Sigmoid colon (tissue), 7 donors: ENCODE measurements around the gene EGR1. TPM values are rescaled to one million over a fixed set of nuclear protein-coding genes. Genes with fewer than 3 reads are reported as not detected.

Experiments
- DNase-seq: peaks from one replicate; pipeline ENCODE4 v3.0.0-alpha.2; 2019
- H3K27ac ChIP-seq, 4 donors: fragments of 200-600 bp; sonication (generic); one replicate each; pipeline ENCODE4 v1.5.1; 2016 to 2019; ENCODE audit warnings: mild to moderate bottlenecking in 1 of 4
- H3K27me3 ChIP-seq, 3 donors: fragments of 200-600 bp; sonication (generic); one replicate each; pipeline ENCODE4 v1.5.1; 2019; ENCODE audit warnings: mild to moderate bottlenecking in 1 of 3
- H3K36me3 ChIP-seq, 4 donors: fragments of 200-600 bp; sonication (generic); one replicate each; pipeline ENCODE4 v1.5.1; 2016 to 2019
- H3K4me1 ChIP-seq, 4 donors: fragments of 200-600 bp; sonication (generic); one replicate each; pipeline ENCODE4 v1.5.1; 2017 to 2019
- H3K4me3 ChIP-seq, 4 donors: fragments of 200-600 bp; sonication (generic); one replicate each; pipeline ENCODE4 v1.5.1; 2017 to 2019; ENCODE audit warnings: mild to moderate bottlenecking in 2 of 4, moderate library complexity in 1 of 4
- H3K9me3 ChIP-seq, 4 donors: fragments of 200-600 bp in 3 of 4; sonication (generic) in 3 of 4; one replicate each; pipeline versions ENCODE4 v1.5.1 to v1.6.1; 2013 to 2019
- EP300 ChIP-seq, 4 donors: sonication (generic); formaldehyde crosslinking; IDR thresholded peaks; one replicate each; pipeline ENCODE4 v1.6.1; 2017; ENCODE audit warnings: antibody characterized with exemption in 4 of 4
- POLR2A ChIP-seq, 2 donors: fragments of 450-650 bp; IDR thresholded peaks; one replicate each; pipeline ENCODE4 v1.6.1; 2016; ENCODE audit warnings: antibody characterized with exemption in 2 of 2, mild to moderate bottlenecking in 2 of 2, moderate library complexity in 2 of 2
- POLR2AphosphoS5 ChIP-seq, 4 donors: sonication (generic); formaldehyde crosslinking; IDR thresholded peaks; one replicate each; pipeline ENCODE4 v1.6.1; 2017; ENCODE audit warnings: antibody characterized with exemption in 4 of 4
- WGBS, 2 donors: extraction: QIAGEN DNeasy Blood & Tissue Kit; methylation state at CpG; one replicate each; pipeline ENCODE4 v1.1.7; 2013; 5-methylcytosine and 5-hydroxymethylcytosine counted together
- intact Hi-C: fragments of 100-400 bp; cut with DNase I; formaldehyde crosslinking; loops from one replicate; pipeline ENCODE4 v1.15.1; 2023
- polyA plus RNA-seq, 3 donors: library from polyadenylated mRNA; stranded (reverse); fragments of 200-250 nt; gene quantifications; one replicate each; pipeline ENCODE4 v1.2.3, GENCODE V29; 2013
- total RNA-seq, 4 donors: library from RNA; depleted of rRNA; stranded (reverse); fragments of >200 nt; gene quantifications; one replicate each; pipeline ENCODE4 v1.1.0, GENCODE V29; 2016
- TF ChIP-seq, protein P1 (sequence below), 4 experiments: fragments of 450-650 bp in 3 of 4; fragments of 200-600 bp in 1 of 4; IDR thresholded peaks; one replicate each; pipeline ENCODE4 v1.5.1; 2016 to 2019; ENCODE audit warnings: antibody characterized with exemption in 4 of 4, mild to moderate bottlenecking in 3 of 4, moderate library complexity in 2 of 4
- donor health status: healthy with polysubstance abuse.
- donor health status: Bipolar disorder and iron deficiency.
- donor health status: healthy.

Gene EGR1
- total and polyA plus RNA-seq, 7 donors: 17.6 to 146 (median 69.1) TPM

DNA sequence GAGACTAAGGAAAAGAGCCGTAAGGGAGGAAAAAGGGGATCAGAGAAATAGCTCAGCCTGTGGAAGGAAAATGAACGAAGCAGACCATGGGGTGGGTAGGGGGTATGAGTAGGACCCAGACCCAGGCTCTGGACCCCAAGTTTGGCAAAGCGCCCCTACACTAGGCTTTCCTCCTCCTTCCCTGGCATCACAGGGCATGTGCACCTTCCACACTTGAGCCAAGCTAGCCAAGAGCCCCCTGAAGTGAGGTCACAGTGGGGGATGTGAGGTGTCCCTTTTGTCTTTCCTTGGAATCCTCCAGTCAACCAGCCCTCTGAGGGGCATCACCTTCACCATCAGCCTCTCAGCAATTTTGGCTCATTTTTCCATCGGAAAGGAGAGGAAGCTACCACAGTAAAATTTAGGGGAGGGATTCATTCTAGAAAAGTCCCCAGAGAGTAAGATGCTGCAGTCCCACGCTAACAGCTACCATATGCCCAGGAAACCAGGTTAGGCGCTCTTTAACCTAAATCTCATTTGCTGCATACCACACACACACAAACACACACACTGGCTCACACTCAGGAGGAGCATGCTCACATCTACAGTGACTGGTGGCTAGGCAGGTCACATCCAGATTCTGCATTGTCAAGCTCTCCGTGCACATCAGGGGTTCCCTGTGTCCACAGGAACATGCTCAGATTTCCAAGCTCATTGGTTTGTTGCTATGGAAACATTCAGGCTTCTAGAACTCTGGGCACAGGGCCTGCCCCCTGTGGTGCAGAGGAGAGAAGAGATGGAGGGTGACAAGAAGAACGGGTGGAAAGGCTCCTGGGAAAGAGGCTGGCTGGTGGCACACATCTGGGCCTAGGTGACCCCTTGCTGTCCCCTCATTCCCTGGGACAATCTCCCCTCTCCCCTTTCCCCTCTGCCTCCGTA, 16.5 kb upstream of the EGR1 start:
- no peak for DNase-seq
- Histone ChIP-seq H3K4me3 (no peak overlapping the region), H3K27ac (peak overlapping the region in 1 of 4 donors; percentile 51), H3K9me3 (no peaks in the 10 kb centered on the region), H3K4me1 (peaks cover 0 to 13% (median 11%) of the 10 kb centered on the region in 4 donors), H3K27me3 (no peaks in the 10 kb centered on the region), H3K36me3 (peaks cover 0 to 7% (median 0%) of the 10 kb centered on the region in 4 donors)
- 77 to 84% methylated on average over 9 of the region's 9 CpGs for WGBS, 2 donors
- intact Hi-C loops: no loop called here
- TF ChIP-seq POLR2A (IDR thresholded peaks at IDR 0.05) (no peak), POLR2AphosphoS5 (IDR thresholded peaks at IDR 0.05) (no peak)

DNA sequence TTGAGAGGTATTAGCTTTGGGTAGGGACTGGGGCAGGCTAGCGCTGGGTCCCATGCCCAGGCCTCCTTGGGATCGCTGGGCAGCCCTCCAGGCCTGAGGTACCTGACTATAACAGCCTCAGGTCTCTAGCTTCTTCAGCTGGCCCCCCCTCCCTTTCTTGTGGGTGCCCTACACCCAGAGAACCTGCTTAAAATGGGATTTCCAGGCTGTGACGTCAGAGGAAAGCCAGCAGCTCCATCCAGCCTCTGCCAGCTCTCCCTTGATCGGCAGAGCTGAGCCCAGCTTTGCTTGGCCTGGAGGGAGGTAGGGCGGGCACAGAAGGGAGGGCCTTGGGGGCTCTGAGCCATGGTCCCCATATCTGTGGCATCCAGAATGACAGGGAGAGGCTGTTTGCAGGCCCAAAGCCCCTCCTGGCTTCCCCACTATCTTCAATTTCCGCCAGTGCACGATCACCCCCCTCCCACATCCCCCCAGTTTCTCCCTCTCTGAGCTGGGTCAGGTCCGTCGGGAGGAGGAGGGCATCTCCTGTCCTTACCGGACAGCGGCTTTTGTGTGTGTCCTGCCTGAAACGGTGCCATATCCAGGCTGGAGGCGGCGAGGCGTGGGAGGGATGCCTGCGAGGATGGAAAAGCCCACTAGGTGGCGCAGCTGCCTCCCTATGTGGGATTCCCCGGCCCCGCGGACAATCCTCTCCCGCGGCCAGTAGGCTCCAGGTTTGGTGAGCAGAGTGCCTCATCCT, 15.6 kb upstream of the EGR1 start:
- peak; percentile 95 for DNase-seq
- no peaks in the 10 kb centered on the region for H3K27me3 ChIP-seq
- peaks cover 0 to 4% (median 0%) of the 10 kb centered on the region in 4 donors for H3K36me3 ChIP-seq
- WGBS, 2 donors: 20 to 23% methylated on average over 22 of the region's 22 CpGs
- peaks cover 0 to 13% (median 11%) of the 10 kb centered on the region in 4 donors for H3K4me1 ChIP-seq
- intact Hi-C loops: loop anchor here (1.0 kb wide), 1 partner anchor 54 kb away; no protein-coding TSS in a partner anchor
- H3K4me3 ChIP-seq: peak overlapping the region in 1 of 4 donors; percentile 18
- no peaks in the 10 kb centered on the region for H3K9me3 ChIP-seq
- peak overlapping the region in 2 of 4 donors; percentile 33 to 51 for H3K27ac ChIP-seq
- TF ChIP-seq EP300 (IDR thresholded peaks at IDR 0.05) (no peak), POLR2A (IDR thresholded peaks at IDR 0.05) (no peak), POLR2AphosphoS5 (IDR thresholded peaks at IDR 0.05) (peak in 2 of 4 donors; percentile 18 to 20)
- TF ChIP-seq, protein P1, sequence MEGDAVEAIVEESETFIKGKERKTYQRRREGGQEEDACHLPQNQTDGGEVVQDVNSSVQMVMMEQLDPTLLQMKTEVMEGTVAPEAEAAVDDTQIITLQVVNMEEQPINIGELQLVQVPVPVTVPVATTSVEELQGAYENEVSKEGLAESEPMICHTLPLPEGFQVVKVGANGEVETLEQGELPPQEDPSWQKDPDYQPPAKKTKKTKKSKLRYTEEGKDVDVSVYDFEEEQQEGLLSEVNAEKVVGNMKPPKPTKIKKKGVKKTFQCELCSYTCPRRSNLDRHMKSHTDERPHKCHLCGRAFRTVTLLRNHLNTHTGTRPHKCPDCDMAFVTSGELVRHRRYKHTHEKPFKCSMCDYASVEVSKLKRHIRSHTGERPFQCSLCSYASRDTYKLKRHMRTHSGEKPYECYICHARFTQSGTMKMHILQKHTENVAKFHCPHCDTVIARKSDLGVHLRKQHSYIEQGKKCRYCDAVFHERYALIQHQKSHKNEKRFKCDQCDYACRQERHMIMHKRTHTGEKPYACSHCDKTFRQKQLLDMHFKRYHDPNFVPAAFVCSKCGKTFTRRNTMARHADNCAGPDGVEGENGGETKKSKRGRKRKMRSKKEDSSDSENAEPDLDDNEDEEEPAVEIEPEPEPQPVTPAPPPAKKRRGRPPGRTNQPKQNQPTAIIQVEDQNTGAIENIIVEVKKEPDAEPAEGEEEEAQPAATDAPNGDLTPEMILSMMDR (IDR thresholded peaks at IDR 0.05): peak; percentile 96 to 98 (median 97)

DNA sequence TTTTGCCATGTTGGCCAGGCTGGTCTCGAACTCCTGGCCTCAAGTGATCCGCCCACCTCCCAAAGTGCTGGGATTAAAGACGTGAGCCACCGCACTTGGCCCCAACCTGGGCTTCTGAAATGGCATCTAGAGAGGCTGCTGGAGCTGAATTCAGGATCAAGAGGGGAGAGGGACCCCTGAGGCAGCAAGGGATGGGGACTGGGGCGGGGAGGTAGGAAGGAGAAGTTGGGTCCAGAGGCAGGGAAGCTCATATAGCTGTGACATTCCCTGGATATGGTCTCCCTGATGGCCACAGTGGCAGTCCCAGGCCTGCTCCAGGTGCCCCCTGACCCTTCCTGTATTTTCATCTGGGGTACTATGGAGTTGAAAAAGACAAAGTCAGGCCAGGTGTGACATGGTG, 14.3 kb upstream of the EGR1 start:
- H3K9me3 ChIP-seq: no peaks in the 10 kb centered on the region
- H3K4me1 ChIP-seq: peaks cover 0 to 13% (median 11%) of the 10 kb centered on the region in 4 donors
- no peak overlapping the region for H3K4me3 ChIP-seq
- peak; percentile 52 for DNase-seq
- no peaks in the 10 kb centered on the region for H3K27me3 ChIP-seq
- 92 to 93% methylated on average over 5 of the region's 5 CpGs for WGBS, 2 donors
- TF ChIP-seq EP300 (IDR thresholded peaks at IDR 0.05) (no peak), POLR2AphosphoS5 (IDR thresholded peaks at IDR 0.05) (no peak), POLR2A (IDR thresholded peaks at IDR 0.05) (no peak)
- TF ChIP-seq, protein P1 (IDR thresholded peaks at IDR 0.05): no peak
- intact Hi-C loops: loop anchor here (1.0 kb wide), 1 partner anchor 52 kb away; no protein-coding TSS in a partner anchor
- no peak overlapping the region for H3K27ac ChIP-seq
- H3K36me3 ChIP-seq: no peaks in the 10 kb centered on the region

DNA sequence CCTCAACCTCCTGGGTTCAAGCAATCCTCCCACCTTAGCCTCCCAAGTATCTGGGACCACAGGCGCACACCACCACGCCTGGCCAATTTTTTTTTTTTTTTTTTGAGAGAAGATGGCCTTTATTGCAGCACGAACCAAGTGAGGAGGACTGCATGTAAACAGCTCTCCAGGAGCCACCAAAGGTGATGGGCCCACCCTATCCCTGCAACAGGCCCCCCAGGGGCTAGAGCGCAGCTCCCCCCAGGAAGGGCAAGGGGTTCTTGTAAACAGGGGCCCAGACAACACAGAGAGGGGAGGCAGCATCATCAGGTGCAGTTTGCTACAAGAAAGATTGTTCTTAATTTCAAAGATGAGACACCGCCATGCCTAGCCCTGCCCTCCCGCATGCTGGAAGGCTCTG, 12.6 kb upstream of the EGR1 start:
- Histone ChIP-seq H3K27me3 (no peaks in the 10 kb centered on the region), H3K9me3 (no peaks in the 10 kb centered on the region), H3K36me3 (no peaks in the 10 kb centered on the region), H3K4me3 (no peak overlapping the region), H3K27ac (no peak overlapping the region), H3K4me1 (peaks cover 0 to 13% (median 11%) of the 10 kb centered on the region in 4 donors)
- 93% methylated on average over 6 of the region's 6 CpGs for WGBS, 2 donors
- DNase-seq: peak; percentile 45
- intact Hi-C loops: no loop called here
- TF ChIP-seq EP300 (IDR thresholded peaks at IDR 0.05) (no peak), POLR2A (IDR thresholded peaks at IDR 0.05) (no peak), POLR2AphosphoS5 (IDR thresholded peaks at IDR 0.05) (no peak)
- TF ChIP-seq, protein P1 (IDR thresholded peaks at IDR 0.05): no peak

DNA sequence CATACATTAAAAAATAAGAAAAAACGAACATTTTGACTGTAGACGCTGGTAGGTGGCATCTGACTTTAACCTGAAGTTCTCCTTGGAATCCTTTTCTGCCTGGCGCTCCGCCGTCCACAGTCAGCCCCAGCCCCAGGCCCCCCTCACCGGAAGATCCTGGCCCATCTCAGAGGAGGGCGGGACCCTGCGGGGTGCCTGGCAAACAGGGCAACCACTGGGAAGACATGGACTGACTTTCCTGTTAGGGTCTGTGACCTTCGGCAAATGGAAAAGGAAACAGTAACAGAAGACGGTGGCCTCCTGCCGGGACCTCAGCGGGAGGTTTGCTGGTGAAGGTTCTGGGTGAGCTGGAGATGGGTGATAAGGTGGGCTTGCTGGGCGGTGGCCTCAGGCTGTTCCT, 11.7 kb upstream of the EGR1 start:
- no peak overlapping the region for H3K4me3 ChIP-seq
- TF ChIP-seq POLR2AphosphoS5 (IDR thresholded peaks at IDR 0.05): no peak
- TF ChIP-seq POLR2A (IDR thresholded peaks at IDR 0.05): no peak
- TF ChIP-seq EP300 (IDR thresholded peaks at IDR 0.05): no peak
- TF ChIP-seq, protein P1 (IDR thresholded peaks at IDR 0.05): no peak
- no peaks in the 10 kb centered on the region for H3K27me3 ChIP-seq
- intact Hi-C loops: no loop called here
- peaks cover 0 to 21% (median 17%) of the 10 kb centered on the region in 4 donors for H3K4me1 ChIP-seq
- no peaks in the 10 kb centered on the region for H3K36me3 ChIP-seq
- 88 to 93% methylated on average over 13 of the region's 13 CpGs for WGBS, 2 donors
- H3K9me3 ChIP-seq: no peaks in the 10 kb centered on the region
- no peak overlapping the region for H3K27ac ChIP-seq
- peak; percentile 46 for DNase-seq
